Right lobe of liver (tissue), 4 donors: Measurements from ENCODE around the gene FGR.

ENCODE experiments used
- POLR2A ChIP-seq: fragments of 450-650 bp; IDR thresholded peaks from one replicate; pipeline ENCODE4 v1.6.1; 2017; ENCODE audit warnings: antibody characterized with exemption, mild to moderate bottlenecking
- TF ChIP-seq, protein P1 (sequence below), 4 donors: fragments of 200-600 bp in 3 of 4; fragments of 450-650 bp in 1 of 4; IDR thresholded peaks; one replicate each; pipeline versions ENCODE4 v1.5.1 to v1.8.0; 2016 to 2022; ENCODE audit warnings: antibody characterized with exemption in 4 of 4, mild to moderate bottlenecking in 2 of 4
- donor health status: DM: no; HTN: no; CAD: no.
- donor health status: DM: no; HTN: no; CAD: no.
- donor health status: DM: no; HTN: yes; CAD: no.

DNA sequence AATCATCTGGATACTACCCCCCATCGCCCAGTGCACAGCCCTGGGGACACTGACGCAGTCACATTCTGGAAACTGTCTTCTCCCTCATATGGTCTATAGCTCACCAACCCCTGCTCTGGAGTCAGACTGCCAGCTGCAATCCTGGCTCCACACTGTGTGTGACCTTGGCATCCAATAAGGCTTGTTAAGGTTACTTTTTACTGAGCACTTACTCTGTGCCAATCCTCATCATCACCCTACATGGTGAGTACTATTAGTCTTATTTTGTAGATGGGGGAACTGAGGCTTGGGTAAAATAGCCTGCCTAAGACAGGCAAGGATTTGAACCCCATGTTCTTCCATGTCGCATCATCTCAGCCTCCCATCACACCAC lies 65.9 kb downstream of the FGR start:
- TF ChIP-seq, protein P1, sequence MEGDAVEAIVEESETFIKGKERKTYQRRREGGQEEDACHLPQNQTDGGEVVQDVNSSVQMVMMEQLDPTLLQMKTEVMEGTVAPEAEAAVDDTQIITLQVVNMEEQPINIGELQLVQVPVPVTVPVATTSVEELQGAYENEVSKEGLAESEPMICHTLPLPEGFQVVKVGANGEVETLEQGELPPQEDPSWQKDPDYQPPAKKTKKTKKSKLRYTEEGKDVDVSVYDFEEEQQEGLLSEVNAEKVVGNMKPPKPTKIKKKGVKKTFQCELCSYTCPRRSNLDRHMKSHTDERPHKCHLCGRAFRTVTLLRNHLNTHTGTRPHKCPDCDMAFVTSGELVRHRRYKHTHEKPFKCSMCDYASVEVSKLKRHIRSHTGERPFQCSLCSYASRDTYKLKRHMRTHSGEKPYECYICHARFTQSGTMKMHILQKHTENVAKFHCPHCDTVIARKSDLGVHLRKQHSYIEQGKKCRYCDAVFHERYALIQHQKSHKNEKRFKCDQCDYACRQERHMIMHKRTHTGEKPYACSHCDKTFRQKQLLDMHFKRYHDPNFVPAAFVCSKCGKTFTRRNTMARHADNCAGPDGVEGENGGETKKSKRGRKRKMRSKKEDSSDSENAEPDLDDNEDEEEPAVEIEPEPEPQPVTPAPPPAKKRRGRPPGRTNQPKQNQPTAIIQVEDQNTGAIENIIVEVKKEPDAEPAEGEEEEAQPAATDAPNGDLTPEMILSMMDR (IDR thresholded peaks at IDR 0.05) = no peak
- TF ChIP-seq POLR2A = no peak
